ENCODE results near the gene DDX60. TPM values are rescaled to one million over a fixed set of nuclear protein-coding genes. Genes with fewer than 3 reads are reported as not detected.
"Not testable (repeated sequence)": the region's sequence is repeated elsewhere in the genome, so short reads cannot be mapped to it uniquely, and the experiment has no call there.

Gene DDX60
- total and polyA plus RNA-seq, 3 donors from 2014 or later = 5.3 to 26.5 (median 22.2) TPM

DNA sequence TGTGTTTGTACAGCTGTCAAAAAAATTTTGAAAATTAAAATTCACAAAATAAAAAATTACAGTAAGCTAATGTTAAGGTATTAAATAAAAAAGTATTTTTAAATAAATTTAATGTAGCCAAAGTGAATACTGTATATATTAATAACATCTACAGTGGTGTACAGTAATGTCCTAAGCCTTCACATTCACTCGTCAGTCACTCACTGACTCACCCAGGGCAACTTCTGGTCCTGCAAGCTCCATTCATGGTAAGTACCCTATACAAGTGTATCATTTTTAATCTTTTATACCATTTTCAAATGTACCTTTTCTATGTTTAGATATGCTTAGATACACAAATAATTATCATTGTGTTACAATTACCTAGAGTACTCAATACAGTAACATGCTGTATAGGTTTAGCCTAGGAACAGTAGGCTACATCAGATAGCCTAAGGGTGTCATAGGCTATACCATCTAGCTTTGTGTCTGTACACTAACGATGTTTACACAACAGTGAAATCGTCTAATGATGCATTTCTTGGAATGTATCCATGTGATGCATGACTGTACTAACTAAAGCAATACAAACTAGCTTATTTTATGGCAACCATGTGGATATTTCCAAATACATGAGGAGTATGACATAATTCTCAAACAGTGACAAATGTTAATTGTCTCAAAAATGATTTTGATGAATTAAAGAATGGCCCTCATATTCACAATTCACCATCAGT, 13.7 kb downstream of the DDX60 start:
- TF ChIP-seq, protein P1, sequence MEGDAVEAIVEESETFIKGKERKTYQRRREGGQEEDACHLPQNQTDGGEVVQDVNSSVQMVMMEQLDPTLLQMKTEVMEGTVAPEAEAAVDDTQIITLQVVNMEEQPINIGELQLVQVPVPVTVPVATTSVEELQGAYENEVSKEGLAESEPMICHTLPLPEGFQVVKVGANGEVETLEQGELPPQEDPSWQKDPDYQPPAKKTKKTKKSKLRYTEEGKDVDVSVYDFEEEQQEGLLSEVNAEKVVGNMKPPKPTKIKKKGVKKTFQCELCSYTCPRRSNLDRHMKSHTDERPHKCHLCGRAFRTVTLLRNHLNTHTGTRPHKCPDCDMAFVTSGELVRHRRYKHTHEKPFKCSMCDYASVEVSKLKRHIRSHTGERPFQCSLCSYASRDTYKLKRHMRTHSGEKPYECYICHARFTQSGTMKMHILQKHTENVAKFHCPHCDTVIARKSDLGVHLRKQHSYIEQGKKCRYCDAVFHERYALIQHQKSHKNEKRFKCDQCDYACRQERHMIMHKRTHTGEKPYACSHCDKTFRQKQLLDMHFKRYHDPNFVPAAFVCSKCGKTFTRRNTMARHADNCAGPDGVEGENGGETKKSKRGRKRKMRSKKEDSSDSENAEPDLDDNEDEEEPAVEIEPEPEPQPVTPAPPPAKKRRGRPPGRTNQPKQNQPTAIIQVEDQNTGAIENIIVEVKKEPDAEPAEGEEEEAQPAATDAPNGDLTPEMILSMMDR (IDR thresholded peaks at IDR 0.05) = no peak
- no peak for TF ChIP-seq POLR2A (IDR thresholded peaks at IDR 0.05)
- H3K9me3 ChIP-seq = no peaks in the 10 kb centered on the region
- no peak overlapping the region for H3K4me3 ChIP-seq
- no peak overlapping the region for H3K27ac ChIP-seq
- intact Hi-C loops (cut with DNase I; ENCODE audit: low total_unique reads) = no loop called here
- DNase-seq = no peak
- WGBS, 2 donors = 66 to 67% methylated on average over 3 of the region's 3 CpGs
- no peaks in the 10 kb centered on the region for H3K4me1 ChIP-seq
- H3K36me3 ChIP-seq (ENCODE audit: low read depth, missing control alignments) = no peaks in the 10 kb centered on the region
- no peaks in the 10 kb centered on the region for H3K27me3 ChIP-seq

GRCh38 chr4:168303430-168303829, 15.1 kb downstream of the DDX60 start:
- H3K36me3 ChIP-seq (ENCODE audit: low read depth, missing control alignments); H3K4me1 ChIP-seq; intact Hi-C loops (cut with DNase I; ENCODE audit: low total_unique reads); H3K27me3 ChIP-seq; DNase-seq; H3K9me3 ChIP-seq; H3K4me3 ChIP-seq; H3K27ac ChIP-seq: not testable (repeated sequence)
- WGBS, 2 donors = 88 to 92% methylated on average over 5 of the region's 5 CpGs

DNA sequence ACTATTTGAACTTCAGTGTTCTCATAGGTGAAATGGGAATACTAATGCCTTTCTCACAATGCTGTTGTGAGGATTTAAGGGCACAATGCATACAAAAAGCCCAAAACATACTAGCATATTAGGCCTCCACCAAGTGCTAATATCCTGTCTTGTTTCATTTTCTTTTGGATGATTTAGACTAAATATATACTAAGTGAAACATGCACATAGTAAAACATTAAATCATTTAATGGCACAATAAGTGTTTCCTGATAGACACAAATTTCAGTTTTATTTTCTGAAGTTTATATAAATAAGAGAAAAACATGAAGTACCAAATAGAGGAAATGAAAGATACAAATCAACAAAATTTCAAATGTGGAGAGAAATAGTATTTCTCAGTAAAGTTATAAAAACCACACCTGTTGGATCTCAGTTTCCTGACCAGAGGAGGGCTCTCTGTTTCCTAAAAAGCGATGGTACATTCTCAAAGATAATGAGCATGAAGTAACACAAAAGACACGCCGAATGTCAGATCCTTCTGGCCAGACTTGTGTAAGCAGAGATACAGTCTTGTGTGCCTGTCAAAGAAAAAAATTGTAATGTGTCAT, 25.1 kb downstream of the DDX60 start:
- Histone ChIP-seq H3K27ac (no peak overlapping the region), H3K36me3 (ENCODE audit: low read depth, missing control alignments) (no peaks in the 10 kb centered on the region), H3K4me3 (no peak overlapping the region), H3K4me1 (no peaks in the 10 kb centered on the region), H3K9me3 (no peaks in the 10 kb centered on the region), H3K27me3 (no peaks in the 10 kb centered on the region)
- WGBS, 2 donors = 94 to 97% methylated on average over 3 of the region's 3 CpGs
- no peak for DNase-seq
- TF ChIP-seq, protein P1 (IDR thresholded peaks at IDR 0.05) = no peak
- no peak for TF ChIP-seq POLR2A (IDR thresholded peaks at IDR 0.05)
- intact Hi-C loops (cut with DNase I; ENCODE audit: low total_unique reads) = no loop called here

GRCh38 chr4:168291242-168291641, 27.3 kb downstream of the DDX60 start:
- 95 to 97% methylated on average over 1 of the region's 1 CpG for WGBS, 2 donors
- H3K4me1 ChIP-seq = no peaks in the 10 kb centered on the region

GRCh38 chr4:168285850-168286249, 32.7 kb downstream of the DDX60 start:
- H3K36me3 ChIP-seq (ENCODE audit: low read depth, missing control alignments) = not testable (repeated sequence)

More at GRCh38 chr4:168291242-168291641, 27.3 kb downstream of the DDX60 start:
- Histone ChIP-seq H3K9me3 (no peaks in the 10 kb centered on the region), H3K27ac (no peak overlapping the region), H3K36me3 (ENCODE audit: low read depth, missing control alignments) (no peaks in the 10 kb centered on the region), H3K4me3 (no peak overlapping the region), H3K27me3 (no peaks in the 10 kb centered on the region)
- TF ChIP-seq, protein P1 (IDR thresholded peaks at IDR 0.05) = no peak
- TF ChIP-seq POLR2A (IDR thresholded peaks at IDR 0.05) = no peak
- no peak for DNase-seq
- intact Hi-C loops (cut with DNase I; ENCODE audit: low total_unique reads) = no loop called here

More at GRCh38 chr4:168285850-168286249, 32.7 kb downstream of the DDX60 start:
- WGBS, 2 donors = 83 to 96% methylated on average over 1 of the region's 1 CpG
- intact Hi-C loops (cut with DNase I; ENCODE audit: low total_unique reads); H3K4me1 ChIP-seq; H3K27ac ChIP-seq; H3K27me3 ChIP-seq; H3K4me3 ChIP-seq; H3K9me3 ChIP-seq; DNase-seq: not testable (repeated sequence)
